ENCODE results near the gene VSIG1. TPM values are rescaled to one million over a fixed set of nuclear protein-coding genes. Genes with fewer than 3 reads are reported as not detected.

The VSIG1 gene
- total and polyA plus RNA-seq, 2 of the 4 experiments (the other 2 are of a cell fraction), result not detected

GRCh38 chrX:108122748-108123147, 77.9 kb downstream of the VSIG1 start:
- peak overlapping the region; percentile 73; the same call in 1 of the 2 replicates for H3K27ac ChIP-seq (ENCODE audit: insufficient read depth, low read length)
- CTCF ChIA-PET, result no interaction called here

More at GRCh38 chrX:108122748-108123147, 77.9 kb downstream of the VSIG1 start:
- whole genome bisulfite sequencing, 2 experiments (ENCODE audit: extremely low coverage in 2 of 2, insufficient read length in 1 of 2), result 50% methylated on average over 1 of the region's 2 CpGs; no CpG with 5 or more reads in 1 of the 2 experiments
- Histone ChIP-seq H2BK120ac (ENCODE audit: low read depth, low read length) (peak overlapping the region; percentile 67), H2AK5ac (ENCODE audit: low read depth, low read length) (peak overlapping the region; percentile 13; the same call in 1 of the 2 replicates), H2AK9ac (replicated peaks; ENCODE audit: low read depth, low read length, poor library complexity) (peak overlapping the region; percentile 66), H4K20me1 (ENCODE audit: insufficient read depth, low read length) (no peaks in the 10 kb centered on the region), H3K4me3 (ENCODE audit: insufficient read depth, low read depth, low read length) (no peak overlapping the region), H3K56ac (ENCODE audit: extremely low read depth, insufficient read depth, low read length) (no peak overlapping the region), H2AFZ (replicated peaks; ENCODE audit: low read length, poor library complexity) (peak overlapping the region; percentile 50), H3K14ac (replicated peaks; ENCODE audit: low read depth, low read length) (peak overlapping the region; percentile 46), H2BK15ac (ENCODE audit: low read depth, low read length) (no peak overlapping the region; the same call in 2 of the 3 replicates), H3K36me3 (ENCODE audit: control insufficient read depth, insufficient read depth, low read length) (no peaks in the 10 kb centered on the region; the same call in 1 of the 2 replicates), H3K79me1 (ENCODE audit: low read depth in 1 of 2, low read length in 2 of 2) (no peaks in the 10 kb centered on the region; a peak in 1 of 4 replicates), H3K4me2 (ENCODE audit: low read depth, low read length) (no peak overlapping the region), H3K9ac (ENCODE audit: low read depth, low read length) (no peak overlapping the region), H3K27me3 (ENCODE audit: control insufficient read depth, insufficient read depth, low read length) (peaks cover 4% of the 10 kb centered on the region), H3K4ac (ENCODE audit: low read depth, low read length) (peak overlapping the region; percentile 78), H2BK20ac (ENCODE audit: low read depth, low read length) (peak overlapping the region; percentile 63; the same call in 1 of the 2 replicates), H3K9me1 (ENCODE audit: insufficient read depth, low read length) (0 out of 2 replicates have a peak, but pooled peaks cover 3% of the 10 kb centered on the region), H3K4me1 (ENCODE audit: control insufficient read depth, insufficient read depth, low read length) (peaks cover 6% of the 10 kb centered on the region), H4K8ac (ENCODE audit: low read depth in 2 of 2, low read length in 2 of 2) (peak overlapping the region in 1 of 2 experiments; percentile 94; a peak in 3 of 4 replicates), H2BK5ac (ENCODE audit: low read depth, low read length, poor library complexity, severe bottlenecking) (peak overlapping the region; percentile 86), H3K23ac (ENCODE audit: low read depth, low read length) (peak overlapping the region; percentile 65; the same call in 1 of the 2 replicates), H3K9me3 (ENCODE audit: control insufficient read depth, insufficient read depth, low read length) (no peaks in the 10 kb centered on the region), H3K18ac (ENCODE audit: low read depth, low read length) (peak overlapping the region; percentile 89), H4K91ac (ENCODE audit: insufficient read depth, low read depth, low read length) (peak overlapping the region; percentile 69), H4K5ac (ENCODE audit: low read depth, low read length) (peak overlapping the region; percentile 90)
- dilution Hi-C loops (cut with HindIII; ENCODE audit: low sequenced_read_pairs, unreplicated experiment) (no loop called here), intact Hi-C loops (cut with micrococcal nuclease) (no loop called here), in situ Hi-C loops (cut with MboI; ENCODE audit: low sequenced_read_pairs) (no loop called here)
- ATAC-seq (ENCODE audit: low read depth) (peak; percentile 39; the same call in 1 of the 2 replicates), DNase-seq (peak; percentile 17)
- BruUV-seq (replicated peaks), result no TSS peak
- POLR2A ChIA-PET (ENCODE audit: unreplicated experiment), result no interaction called here
- no peak for TF ChIP-seq MXI1 (IDR thresholded peaks at IDR 0.05; ENCODE audit: borderline replicate concordance, low read depth, low read length)
- TF ChIP-seq NFE2L2 (IDR thresholded peaks at IDR 0.05; ENCODE audit: low read depth, low read length), result no peak
- TF ChIP-seq RAD21 (IDR thresholded peaks at IDR 0.05; ENCODE audit: low read length), result no peak
- TF ChIP-seq BHLHE40 (IDR thresholded peaks at IDR 0.05; ENCODE audit: low read depth, low read length), result no peak
- no peak for TF ChIP-seq RCOR1 (IDR thresholded peaks at IDR 0.05; ENCODE audit: insufficient replicate concordance, low read length)

Measured in IMR-90 (cell line).